Kasumi-1 (cell line): ENCODE measurements around the gene ATP1B3.
"Not testable (repeated sequence)": the region's sequence is repeated elsewhere in the genome, so short reads cannot be mapped to it uniquely, and the experiment has no call there.

Experiments
- DNase-seq, 2 experiments: peaks; one replicate each; lab custom pipeline; 2025; lab: John Stamatoyannopoulos, UW

ATP1B3 gene

DNA sequence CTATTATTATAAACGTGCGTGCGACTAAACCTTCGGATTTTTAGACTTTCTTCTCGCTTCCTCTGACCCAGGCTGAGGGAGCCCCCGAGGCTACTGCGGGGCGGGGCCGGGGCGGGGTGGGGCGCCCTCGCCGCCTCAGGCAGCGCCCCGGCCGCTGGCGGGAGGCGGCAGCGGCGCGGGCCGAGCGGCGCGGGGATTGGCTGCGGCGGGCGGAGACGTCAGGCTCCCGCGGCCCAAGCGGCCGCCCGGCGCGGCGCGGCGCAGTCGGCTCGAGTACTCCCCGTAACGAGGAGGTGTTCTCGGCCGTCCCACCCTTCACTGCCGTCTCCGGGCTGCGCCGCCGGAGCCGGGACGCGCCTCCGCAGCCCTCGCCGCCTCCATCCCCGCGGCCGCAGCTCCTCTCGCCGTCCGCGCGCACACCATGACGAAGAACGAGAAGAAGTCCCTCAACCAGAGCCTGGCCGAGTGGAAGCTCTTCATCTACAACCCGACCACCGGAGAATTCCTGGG is at the start of gene ATP1B3:
Gene ATP1B3, plus strand, starts transcription at position 263 of the 510 bp plus-strand sequence. Its CDS starts 159 bp downstream, at position 422.
- peak; percentile 74 to 82 for DNase-seq

DNA sequence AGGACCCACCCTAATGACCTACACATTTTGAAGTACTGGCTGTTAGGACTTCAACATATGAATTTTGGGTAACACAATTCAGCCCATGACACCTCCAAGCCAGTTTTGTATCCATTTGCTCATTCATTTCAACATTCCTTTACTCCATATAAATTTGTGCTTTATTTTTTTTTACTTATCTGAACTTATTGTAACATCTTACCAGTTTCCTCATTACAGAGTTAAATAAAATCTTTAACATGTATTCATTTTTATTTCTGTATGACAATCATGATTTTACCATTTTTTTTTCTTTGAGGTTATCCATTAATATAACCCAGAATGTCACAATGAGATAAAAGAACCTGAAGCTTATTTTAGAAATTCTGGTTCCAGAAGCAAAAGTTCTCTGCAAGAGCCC is 48.0 kb upstream of the ATP1B3 start:
- no peak for DNase-seq

DNA sequence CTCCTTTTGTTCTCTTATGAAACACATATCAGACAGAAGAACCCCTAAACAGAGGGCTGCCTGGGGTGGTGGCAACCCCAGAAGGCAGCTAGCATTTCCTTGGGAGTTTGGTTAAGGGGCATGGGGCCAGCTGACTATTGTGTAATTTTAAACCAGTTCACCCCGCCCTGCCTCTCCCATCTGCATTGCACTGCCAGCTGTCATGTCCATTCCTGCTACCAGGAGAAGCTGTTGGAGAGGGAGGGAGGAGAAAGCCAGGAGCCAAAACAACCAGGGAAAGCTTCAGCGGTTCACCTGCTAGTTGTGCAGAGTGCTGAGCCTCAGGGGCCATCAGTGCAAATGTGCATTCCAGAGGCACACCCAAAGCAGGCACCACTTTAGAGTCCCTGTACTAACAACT is 47.6 kb upstream of the ATP1B3 start:
- DNase-seq, result no peak

DNA sequence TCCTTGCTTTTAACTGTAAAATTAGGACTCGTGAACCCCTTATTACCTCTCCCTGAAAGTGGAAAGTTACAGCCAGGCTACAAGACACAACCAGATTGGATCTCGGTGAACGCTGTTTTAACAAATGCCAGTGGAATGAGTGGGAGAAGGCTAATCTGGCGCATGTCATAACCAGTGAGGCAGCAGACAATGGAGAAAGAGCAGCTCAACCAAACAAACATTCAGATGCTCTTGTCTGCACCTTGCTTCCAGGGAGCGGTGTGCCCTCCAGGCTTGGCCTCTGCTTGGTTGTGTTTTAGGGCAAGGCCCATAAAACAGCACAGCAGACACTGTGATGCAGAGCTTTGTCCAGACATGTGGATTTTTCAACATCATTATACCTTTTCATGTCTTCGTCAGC is 45.9 kb upstream of the ATP1B3 start:
- no peak for DNase-seq

DNA sequence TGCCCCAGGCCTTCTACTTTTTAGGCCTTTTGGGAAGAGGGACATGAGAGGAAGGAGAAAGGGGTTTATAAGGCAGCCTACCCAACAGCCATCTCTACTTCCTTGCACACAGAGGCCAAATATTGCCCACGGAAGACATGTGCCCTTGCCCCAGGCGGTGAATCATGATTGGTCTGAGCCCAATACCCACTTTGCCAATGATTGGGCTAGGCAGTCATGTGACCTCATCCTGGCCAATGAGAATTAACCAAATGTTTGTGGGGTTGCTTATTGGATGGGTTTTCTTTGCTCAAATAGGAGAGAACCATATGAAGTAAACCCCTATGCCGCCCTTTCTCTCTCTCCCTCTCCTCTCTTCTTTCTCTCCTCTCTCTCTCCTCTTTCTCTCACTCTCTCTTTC is 42.2 kb upstream of the ATP1B3 start:
- DNase-seq, result no peak

- no peak for DNase-seq
These were observed 40.8 kb upstream of the ATP1B3 start for GRCh38 chr3:141835557-141836229.

DNA sequence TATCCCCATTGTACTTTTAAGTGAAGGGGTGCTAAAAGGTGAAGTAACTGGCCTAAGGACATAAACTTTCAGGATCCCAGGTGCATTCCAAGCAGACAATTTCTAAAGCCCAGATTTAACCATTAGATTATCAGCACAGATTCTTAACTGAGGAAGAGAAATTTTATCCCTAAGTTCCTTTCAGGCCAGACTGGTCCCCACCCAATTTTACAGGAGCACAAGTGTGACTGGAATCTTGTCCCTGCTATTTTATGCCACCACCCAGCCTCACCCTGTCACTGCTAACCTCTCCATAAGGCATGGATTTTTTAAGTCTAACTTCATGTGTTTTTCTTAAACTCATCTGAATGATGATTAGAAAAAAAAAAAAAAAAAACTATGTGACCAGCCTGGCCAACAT is 37.1 kb upstream of the ATP1B3 start:
- no peak for DNase-seq

- DNase-seq, result no peak
These were observed 35.5 kb upstream of the ATP1B3 start for GRCh38 chr3:141840737-141841544.

- no peak for DNase-seq
These were observed 32.3 kb upstream of the ATP1B3 start for GRCh38 chr3:141844108-141844507.

DNA sequence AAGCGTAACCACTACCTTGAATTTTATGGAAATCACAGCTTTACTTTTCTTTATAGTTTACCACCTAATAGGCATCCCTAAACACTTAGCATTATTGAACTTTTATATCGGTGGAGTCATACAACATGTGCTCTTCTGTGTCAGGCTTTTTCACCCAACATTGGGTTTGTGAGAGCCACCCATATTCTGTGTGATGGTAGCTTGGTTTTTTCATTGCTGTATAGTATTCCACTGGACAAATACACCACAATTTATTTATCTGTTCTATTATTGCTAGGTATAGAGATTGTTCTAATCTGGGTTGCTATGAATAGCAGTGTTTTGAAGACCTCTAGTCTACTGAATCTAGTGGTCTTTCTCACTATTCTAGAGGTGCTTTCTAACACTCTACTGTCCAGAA is 31.6 kb upstream of the ATP1B3 start:
- DNase-seq, result no peak

GRCh38 chr3:141845407-141846049 is 30.9 kb upstream of the ATP1B3 start:
- peak; percentile 4 to 23 for DNase-seq

GRCh38 chr3:141846050-141846433 is 30.4 kb upstream of the ATP1B3 start:
- no peak for DNase-seq

- not testable (repeated sequence) for DNase-seq
These were observed 28.2 kb upstream of the ATP1B3 start for GRCh38 chr3:141848159-141848748.

GRCh38 chr3:141849056-141849815 is 27.2 kb upstream of the ATP1B3 start:
- DNase-seq, result no peak

DNA sequence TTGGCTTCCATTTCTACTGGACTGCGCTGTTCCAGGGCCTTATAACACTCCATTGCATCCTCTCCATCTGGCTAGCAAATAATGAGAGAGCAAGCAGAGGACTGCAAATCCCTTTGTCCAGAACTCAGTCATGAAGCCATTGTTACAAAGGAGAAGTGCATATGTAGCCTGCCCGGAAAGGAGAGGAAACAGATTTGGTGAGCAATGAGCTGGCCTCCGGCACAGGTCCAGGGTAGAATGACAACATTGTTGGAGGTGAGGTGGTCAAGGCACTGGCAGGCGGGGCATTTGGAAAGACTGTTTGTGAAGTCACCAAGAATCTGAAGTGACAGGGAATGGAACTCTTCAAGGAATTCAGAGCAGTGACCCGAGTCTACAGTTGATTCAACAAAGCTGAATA is 25.0 kb upstream of the ATP1B3 start:
- DNase-seq, result no peak

GRCh38 chr3:141853081-141853601 is 23.3 kb upstream of the ATP1B3 start:
- no peak for DNase-seq

GRCh38 chr3:141853629-141854168 is 22.7 kb upstream of the ATP1B3 start:
- no peak for DNase-seq

DNA sequence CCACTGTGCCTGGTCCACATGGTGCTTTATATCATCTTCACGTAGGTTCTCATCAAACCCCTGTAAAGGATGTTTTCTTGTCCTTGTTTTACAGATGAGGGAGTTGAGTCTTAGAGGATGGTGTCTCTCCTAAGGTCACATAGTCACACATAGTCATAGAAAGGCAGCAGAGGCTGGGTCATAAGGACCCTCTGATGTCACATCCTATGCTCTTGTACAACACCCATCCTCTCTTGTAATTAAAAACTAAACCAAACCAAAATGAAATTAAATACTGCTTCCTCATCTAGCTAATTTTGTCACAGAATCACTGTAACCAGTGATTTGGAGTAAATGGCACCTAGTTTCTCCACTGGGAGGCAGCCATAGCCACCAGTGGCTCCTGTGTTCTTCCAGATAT is 21.8 kb upstream of the ATP1B3 start:
- DNase-seq, result no peak

DNA sequence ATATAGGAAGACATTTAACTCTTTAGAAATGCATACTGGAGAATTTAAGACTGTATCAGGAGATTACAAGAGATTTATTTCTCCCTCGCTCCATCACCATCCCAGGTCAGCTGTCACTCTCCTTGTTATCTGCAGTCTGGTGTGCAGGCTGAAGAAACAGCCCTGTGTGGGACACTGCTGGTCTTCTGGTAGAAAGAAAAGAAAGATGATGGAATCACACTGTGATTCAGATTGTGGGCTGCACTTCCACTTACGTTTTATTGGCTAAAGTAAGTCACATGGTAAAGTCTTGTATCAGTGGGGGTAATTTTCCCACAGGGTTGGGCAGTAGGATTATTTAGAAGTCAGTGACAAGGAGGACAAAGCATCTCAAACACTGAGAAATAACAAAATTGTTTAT is 18.1 kb upstream of the ATP1B3 start:
- no peak for DNase-seq

DNA sequence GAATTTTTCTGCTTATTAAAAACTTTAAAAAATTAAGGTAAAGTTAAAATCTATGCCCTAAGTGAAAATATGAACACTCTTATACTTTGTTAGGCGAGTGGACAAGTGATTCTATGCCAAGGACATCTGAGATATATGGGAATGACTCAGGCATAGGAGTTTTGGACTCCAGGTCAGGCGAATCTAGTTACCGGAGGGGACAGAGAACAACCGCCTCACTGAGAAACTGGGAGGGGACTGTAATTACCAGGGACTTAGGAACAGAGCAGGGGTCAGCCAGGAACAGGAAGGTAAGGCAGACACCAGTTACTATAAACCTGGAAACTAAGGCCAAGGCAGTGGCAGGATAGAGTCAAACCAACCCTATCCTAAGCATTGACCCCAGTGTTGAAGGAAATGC is 16.8 kb upstream of the ATP1B3 start:
- DNase-seq, result no peak

DNA sequence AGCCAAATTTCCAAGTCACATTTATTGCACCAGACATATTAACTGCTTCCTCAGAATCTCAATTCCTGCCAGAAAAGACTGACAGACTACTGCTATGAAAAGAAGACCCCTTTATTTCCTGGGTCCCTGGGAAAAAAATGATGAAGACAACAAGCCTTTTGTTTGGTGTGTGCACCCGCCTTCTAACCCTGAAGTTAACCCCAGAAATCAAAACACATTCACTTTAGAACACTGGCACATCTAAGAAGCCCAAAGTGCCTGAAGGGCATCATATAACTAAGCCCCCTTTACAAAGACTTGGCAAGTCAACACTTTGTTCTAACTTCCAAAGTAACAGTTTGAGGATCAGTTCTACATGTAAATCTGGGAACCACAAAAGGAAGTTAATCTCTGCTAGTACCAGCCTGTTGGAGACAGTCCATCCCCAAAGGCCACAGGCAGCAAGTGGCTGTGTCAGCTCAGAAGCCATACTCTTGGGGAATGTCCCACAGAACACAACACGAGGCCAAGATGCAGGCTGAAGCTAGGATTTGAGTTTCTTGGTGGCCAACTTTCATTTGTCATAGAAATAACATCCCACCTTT is 16.3 kb upstream of the ATP1B3 start:
- DNase-seq, result no peak
